H9 (cell line): Measurements from ENCODE around the gene KIRREL3. TPM values are rescaled to one million over a fixed set of nuclear protein-coding genes. Genes with fewer than 3 reads are reported as not detected.

Source experiments
- DNase-seq: peaks from one replicate; pipeline ENCODE4 v3.0.0-alpha.2; 2017
- H2AFZ ChIP-seq: one replicate; pipeline ENCODE4 v1.6.1; 2013; ENCODE audit warnings: mild to moderate bottlenecking, low read length, control low read depth, moderate library complexity
- H2AK5ac ChIP-seq: 2 replicates; pipeline ENCODE4 v1.6.1; 2013; ENCODE audit warnings: low read length, control low read depth, mixed read lengths; ENCODE audit not compliant: insufficient read length
- H2BK120ac ChIP-seq: one replicate; pipeline ENCODE4 v1.6.1; 2013; ENCODE audit warnings: low read depth, mild to moderate bottlenecking, low read length, control low read depth, inconsistent platforms; ENCODE audit not compliant: poor library complexity, severe bottlenecking
- H2BK12ac ChIP-seq: 2 replicates; pipeline ENCODE4 v1.6.1; 2013; ENCODE audit warnings: low read length, control low read depth, mixed read lengths, low read depth; ENCODE audit not compliant: insufficient read length
- H2BK15ac ChIP-seq: 2 replicates; pipeline ENCODE4 v1.6.1; 2013; ENCODE audit warnings: low read depth, low read length, control low read depth
- H2BK20ac ChIP-seq: one replicate; pipeline ENCODE4 v1.6.1; 2013; ENCODE audit warnings: low read depth, mild to moderate bottlenecking, low read length, control low read depth, inconsistent platforms; ENCODE audit not compliant: poor library complexity, severe bottlenecking
- H2BK5ac ChIP-seq: 2 replicates; pipeline ENCODE4 v1.6.1; 2013; ENCODE audit warnings: low read length, control low read depth, mixed read lengths; ENCODE audit not compliant: insufficient read length
- H3K14ac ChIP-seq: 2 replicates; pipeline ENCODE4 v1.6.1; 2013; ENCODE audit warnings: low read length, control low read depth; ENCODE audit not compliant: insufficient read depth
- H3K18ac ChIP-seq: 2 replicates; pipeline ENCODE4 v1.6.1; 2013; ENCODE audit warnings: low read depth, mild to moderate bottlenecking, mixed read lengths, low read length, control low read depth; ENCODE audit not compliant: insufficient read length
- H3K23ac ChIP-seq: 2 replicates; pipeline ENCODE4 v1.6.1; 2013; ENCODE audit warnings: low read length, control low read depth, mixed read lengths, low read depth; ENCODE audit not compliant: insufficient read length
- H3K23me2 ChIP-seq: 2 replicates; pipeline ENCODE4 v1.6.1; 2013; ENCODE audit warnings: low read depth, mild to moderate bottlenecking, mixed read lengths, low read length, control low read depth; ENCODE audit not compliant: insufficient read length, poor library complexity, severe bottlenecking
- H3K27ac ChIP-seq: 2 replicates; pipeline ENCODE4 v1.5.1; 2013; ENCODE audit warnings: low read length, control low read depth, mixed read lengths, low read depth; ENCODE audit not compliant: insufficient read length
- H3K27me3 ChIP-seq: 2 replicates; pipeline ENCODE4 v1.6.1; 2013; ENCODE audit warnings: low read length, control low read depth, inconsistent platforms; ENCODE audit not compliant: insufficient read depth
- H3K4ac ChIP-seq: 2 replicates; pipeline ENCODE4 v1.6.1; 2013; ENCODE audit warnings: low read depth, mild to moderate bottlenecking, control low read depth, inconsistent platforms, low read length, moderate library complexity
- H3K4me1 ChIP-seq: 2 replicates; pipeline ENCODE4 v1.6.1; 2013; ENCODE audit warnings: low read length, control low read depth, inconsistent platforms; ENCODE audit not compliant: insufficient read depth
- H3K4me2 ChIP-seq: 2 replicates; pipeline ENCODE4 v1.6.1; 2013; ENCODE audit warnings: low read length, control low read depth, mixed read lengths; ENCODE audit not compliant: insufficient read length, insufficient read depth
- H3K56ac ChIP-seq: 2 replicates; pipeline ENCODE4 v1.6.1; 2013; ENCODE audit warnings: low read depth, mild to moderate bottlenecking, mixed read lengths, low read length, control low read depth; ENCODE audit not compliant: insufficient read length
- H3K79me1 ChIP-seq: 2 replicates; pipeline ENCODE4 v1.6.1; 2013; ENCODE audit warnings: low read depth, mild to moderate bottlenecking, moderate library complexity, low read length, control low read depth, inconsistent platforms; ENCODE audit not compliant: insufficient read depth, poor library complexity, severe bottlenecking
- H3K79me2 ChIP-seq: 2 replicates; pipeline ENCODE4 v1.6.1; 2013; ENCODE audit warnings: low read length, control low read depth, inconsistent platforms; ENCODE audit not compliant: insufficient read depth
- H3K9ac ChIP-seq: 2 replicates; pipeline ENCODE4 v1.6.1; 2013; ENCODE audit warnings: low read length, control low read depth, mixed read lengths; ENCODE audit not compliant: insufficient read length; ENCODE audit errors: extremely low read depth
- H3K9me3 ChIP-seq: one replicate; pipeline ENCODE4 v1.6.1; 2013; ENCODE audit warnings: low read depth, low read length, inconsistent platforms; ENCODE audit not compliant: control insufficient read depth
- H3T11ph ChIP-seq: one replicate; pipeline ENCODE4 v1.6.1; 2013; ENCODE audit warnings: mild to moderate bottlenecking, low read length, control low read depth, inconsistent platforms
- H4K20me1 ChIP-seq: one replicate; pipeline ENCODE4 v1.6.1; 2013; ENCODE audit not compliant: control insufficient read depth, insufficient read length, insufficient read depth
- H4K5ac ChIP-seq: 2 replicates; pipeline ENCODE4 v1.6.1; 2013; ENCODE audit warnings: low read depth, mild to moderate bottlenecking, mixed read lengths, low read length, control low read depth; ENCODE audit not compliant: insufficient read length
- H4K8ac ChIP-seq: replicated peaks from 2 replicates; pipeline ENCODE4 v1.6.1; 2013; ENCODE audit warnings: low read length, control low read depth, mixed read lengths, low read depth; ENCODE audit not compliant: insufficient read length
- H4K91ac ChIP-seq: 2 replicates; pipeline ENCODE4 v1.6.1; 2013; ENCODE audit warnings: low read depth, mild to moderate bottlenecking, moderate library complexity, mixed read lengths, low read length, control low read depth; ENCODE audit not compliant: insufficient read length
- H3K27ac Mint-ChIP-seq, 3 experiments: 2 replicates in 2 of 3; 3 replicates in 1 of 3; pipeline ENCODE4 v1.8.0; 2020 to 2021; ENCODE audit warnings: mixed read lengths in 3 of 3, mild to moderate bottlenecking in 1 of 3, moderate library complexity in 1 of 3
- H3K27me3 Mint-ChIP-seq: 2 replicates; pipeline ENCODE4 v1.8.0; 2021; ENCODE audit warnings: low read depth, mild to moderate bottlenecking, moderate library complexity, mixed read lengths
- H3K36me3 Mint-ChIP-seq, 3 experiments: 2 replicates in 2 of 3; 3 replicates in 1 of 3; pipeline ENCODE4 v1.8.0; 2020 to 2021; ENCODE audit warnings: low read depth in 3 of 3, mixed read lengths in 3 of 3; ENCODE audit not compliant: insufficient read depth in 1 of 3
- H3K4me1 Mint-ChIP-seq, 2 experiments: 2 replicates each; pipeline ENCODE4 v1.8.0; 2020; ENCODE audit warnings: mixed read lengths in 2 of 2
- H3K4me3 Mint-ChIP-seq, 2 experiments: 2 replicates in 1 of 2; 3 replicates in 1 of 2; pipeline ENCODE4 v1.8.0; 2020 to 2021; ENCODE audit warnings: mild to moderate bottlenecking in 2 of 2, mixed read lengths in 2 of 2, moderate library complexity in 1 of 2
- H3K9me3 Mint-ChIP-seq, 2 experiments: 2 replicates in 1 of 2; 3 replicates in 1 of 2; pipeline ENCODE4 v1.8.0; 2020; ENCODE audit warnings: mild to moderate bottlenecking in 2 of 2, mixed read lengths in 2 of 2, moderate library complexity in 1 of 2
- CTCF ChIP-seq: fragments of 200-600 bp; sonication (generic); conservative IDR thresholded peaks from 3 replicates; pipeline ENCODE4 v1.8.0; 2021; ENCODE audit warnings: antibody characterized with exemption, mild to moderate bottlenecking
- WGBS: extraction: QIAGEN DNeasy Blood & Tissue Kit; methylation state at CpG from one replicate; pipeline ENCODE4 v1.1.7; 2013; ENCODE audit warnings: missing lambda C conversion rate, low lambda C conversion rate, mixed read lengths; ENCODE audit not compliant: insufficient read length; ENCODE audit errors: extremely low coverage; 5-methylcytosine and 5-hydroxymethylcytosine counted together
- total RNA-seq: library from RNA; stranded (reverse); gene quantifications from 2 replicates; pipeline ENCODE4 v1.2.1, GENCODE V29; 2021

The KIRREL3 gene
- total RNA-seq, 1 experiment from 2014 or later = 0.17 TPM

- no peak overlapping the region for H3K4me3 Mint-ChIP-seq
- no peaks in the 10 kb centered on the region for H3K27me3 ChIP-seq
- no peak overlapping the region for H3T11ph ChIP-seq
- H3K18ac ChIP-seq = no peak overlapping the region
- H3K23me2 ChIP-seq = no peaks in the 10 kb centered on the region
- no peaks in the 10 kb centered on the region for H3K4me1 ChIP-seq
- H2BK5ac ChIP-seq = no peak overlapping the region
- H2AK5ac ChIP-seq = no peak overlapping the region
- H4K8ac ChIP-seq = no peak overlapping the region
- no peaks in the 10 kb centered on the region for H3K79me2 ChIP-seq
- no peak overlapping the region for H2BK20ac ChIP-seq
- H3K79me1 ChIP-seq = no peaks in the 10 kb centered on the region
- no CpG with 5 or more reads among the region's 6 CpGs for WGBS
- H3K4ac ChIP-seq = no peak overlapping the region
- no peak overlapping the region for H3K27ac Mint-ChIP-seq
- H3K9me3 ChIP-seq = no peaks in the 10 kb centered on the region
- no peak overlapping the region for H3K4me2 ChIP-seq
- H3K9me3 Mint-ChIP-seq = no peaks in the 10 kb centered on the region
- H4K20me1 ChIP-seq = no peaks in the 10 kb centered on the region
- DNase-seq = no peak
- no peak overlapping the region for H3K14ac ChIP-seq
- no peak overlapping the region for H3K27ac ChIP-seq
- H3K9ac ChIP-seq = no peak overlapping the region
- H3K4me1 Mint-ChIP-seq = peaks cover 19 to 27% of the 10 kb centered on the region in 2 experiments
- no peak for TF ChIP-seq CTCF
- no peaks in the 10 kb centered on the region for H3K36me3 Mint-ChIP-seq
- no peak overlapping the region for H2BK15ac ChIP-seq
- H2BK120ac ChIP-seq = no peak overlapping the region
- no peak overlapping the region for H2AFZ ChIP-seq
- no peaks in the 10 kb centered on the region for H3K27me3 Mint-ChIP-seq
- H2BK12ac ChIP-seq = no peak overlapping the region
- H3K23ac ChIP-seq = no peak overlapping the region
- no peak overlapping the region for H4K5ac ChIP-seq
- no peak overlapping the region for H3K56ac ChIP-seq
- no peak overlapping the region for H4K91ac ChIP-seq
Observed at GRCh38 chr11:126793596-126793995, 207.0 kb downstream of the KIRREL3 start.
